ENCODE data around the gene ILK. TPM values are rescaled to one million over a fixed set of nuclear protein-coding genes. Genes with fewer than 3 reads are reported as not detected.

Gene ILK
- total RNA-seq, 1 experiment from 2014 or later, result 86.5 TPM

DNA sequence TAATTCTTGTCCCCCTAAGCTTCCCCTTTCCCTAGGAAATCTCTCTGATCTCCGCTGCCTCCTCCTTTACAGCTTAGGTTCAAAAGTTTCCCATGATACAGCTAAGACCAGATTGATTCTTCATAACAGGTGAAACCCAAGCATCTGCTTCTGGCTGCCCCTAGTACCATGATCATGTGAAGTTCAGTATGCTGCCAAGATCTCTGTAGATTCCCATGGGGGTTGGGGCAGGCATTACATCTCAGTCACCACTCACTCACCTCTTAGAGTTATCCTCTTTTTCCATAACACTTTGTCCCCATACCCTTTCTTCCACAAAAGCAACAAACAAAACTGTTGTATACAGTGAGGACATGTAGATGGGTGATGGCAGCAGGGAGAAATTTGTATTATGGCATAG, 44.2 kb upstream of the ILK start:
- Histone ChIP-seq H3K36me3 (ENCODE audit: insufficient read depth, low read length, poor library complexity, severe bottlenecking) (no peaks in the 10 kb centered on the region), H3K27me3 (replicated peaks; ENCODE audit: insufficient read depth, low read depth, low read length, poor library complexity) (no peaks in the 10 kb centered on the region), H3K4me3 (ENCODE audit: low read depth, low read length, poor library complexity, severe bottlenecking) (no peak overlapping the region), H3K4me1 (ENCODE audit: insufficient read depth, low read length, poor library complexity, severe bottlenecking) (no peaks in the 10 kb centered on the region), H3K27ac (ENCODE audit: low read depth, low read length, poor library complexity, severe bottlenecking) (no peak overlapping the region), H3K9me3 (ENCODE audit: low read depth, low read length, poor library complexity, severe bottlenecking) (no peaks in the 10 kb centered on the region)
- CTCF ChIA-PET, result no interaction called here
- POLR2A ChIA-PET (ENCODE audit: low non-redundant PET), result no interaction called here
- TF ChIP-seq EZH2 (IDR thresholded peaks at IDR 0.05; ENCODE audit: borderline replicate concordance, low read depth, low read length, poor library complexity, severe bottlenecking) (no peak), CTCF (conservative IDR thresholded peaks at IDR 0.05; ENCODE audit: low read depth, low read length) (no peak)
- BruUV-seq (replicated peaks), result no TSS peak
- no peak for DNase-seq (ENCODE audit: low spot score)
- intact Hi-C loops (cut with micrococcal nuclease; ENCODE audit: unreplicated experiment), result no loop called here

DNA sequence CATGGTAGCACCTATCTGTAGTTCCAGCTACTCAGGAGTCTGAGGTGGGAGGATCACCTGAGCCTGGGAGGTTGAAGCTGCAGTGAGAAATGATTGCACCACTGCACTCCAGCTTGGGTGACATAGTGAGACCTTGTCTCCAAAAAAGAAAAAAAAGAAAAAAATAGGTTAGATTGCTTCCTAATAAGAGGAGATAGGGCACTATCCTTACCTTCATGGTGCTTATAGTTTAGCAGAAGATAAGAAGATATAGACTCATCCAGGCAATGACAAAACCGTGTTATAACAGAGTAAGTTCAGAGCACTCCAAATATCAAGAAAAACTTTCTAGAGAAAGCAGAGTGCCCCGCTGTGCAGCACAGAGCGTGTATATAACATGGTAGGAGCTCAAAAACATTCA, 42.3 kb upstream of the ILK start:
- Histone ChIP-seq H3K36me3 (ENCODE audit: insufficient read depth, low read length, poor library complexity, severe bottlenecking) (no peaks in the 10 kb centered on the region), H3K9me3 (ENCODE audit: low read depth, low read length, poor library complexity, severe bottlenecking) (no peaks in the 10 kb centered on the region), H3K4me3 (ENCODE audit: low read depth, low read length, poor library complexity, severe bottlenecking) (no peak overlapping the region), H3K4me1 (ENCODE audit: insufficient read depth, low read length, poor library complexity, severe bottlenecking) (no peaks in the 10 kb centered on the region), H3K27me3 (replicated peaks; ENCODE audit: insufficient read depth, low read depth, low read length, poor library complexity) (no peaks in the 10 kb centered on the region), H3K27ac (ENCODE audit: low read depth, low read length, poor library complexity, severe bottlenecking) (no peak overlapping the region)
- DNase-seq (ENCODE audit: low spot score), result no peak
- TF ChIP-seq CTCF (conservative IDR thresholded peaks at IDR 0.05; ENCODE audit: low read depth, low read length), result no peak
- ChIA-PET CTCF (no interaction called here), POLR2A (ENCODE audit: low non-redundant PET) (no interaction called here)
- intact Hi-C loops (cut with micrococcal nuclease; ENCODE audit: unreplicated experiment), result no loop called here
- no TSS peak for BruUV-seq (replicated peaks)

GRCh38 chr11:6563121-6563619, 40.4 kb upstream of the ILK start:
- TF ChIP-seq EZH2 (IDR thresholded peaks at IDR 0.05; ENCODE audit: borderline replicate concordance, low read depth, low read length, poor library complexity, severe bottlenecking), result no peak
- TF ChIP-seq CTCF (conservative IDR thresholded peaks at IDR 0.05; ENCODE audit: low read depth, low read length), result no peak
- ChIA-PET POLR2A (ENCODE audit: low non-redundant PET) (no interaction called here), CTCF (no interaction called here)
- H3K27me3 ChIP-seq (replicated peaks; ENCODE audit: insufficient read depth, low read depth, low read length, poor library complexity), result no peaks in the 10 kb centered on the region
- H3K9me3 ChIP-seq (ENCODE audit: low read depth, low read length, poor library complexity, severe bottlenecking), result no peaks in the 10 kb centered on the region
- no peak overlapping the region for H3K27ac ChIP-seq (ENCODE audit: low read depth, low read length, poor library complexity, severe bottlenecking)
- BruUV-seq (replicated peaks), result no TSS peak
- intact Hi-C loops (cut with micrococcal nuclease; ENCODE audit: unreplicated experiment), result no loop called here
- no peaks in the 10 kb centered on the region for H3K36me3 ChIP-seq (ENCODE audit: insufficient read depth, low read length, poor library complexity, severe bottlenecking)
- no peak overlapping the region for H3K4me3 ChIP-seq (ENCODE audit: low read depth, low read length, poor library complexity, severe bottlenecking)
- H3K4me1 ChIP-seq (ENCODE audit: insufficient read depth, low read length, poor library complexity, severe bottlenecking), result peaks cover 3% of the 10 kb centered on the region
- DNase-seq (ENCODE audit: low spot score), result no peak
